Stimulated activated naive CD4-positive, alpha-beta T cell (primary cell): ENCODE data around the gene SLC7A7.
"Not testable (repeated sequence)": the region's sequence is repeated elsewhere in the genome, so short reads cannot be mapped to it uniquely, and the experiment has no call there.

Experiments used
- DNase-seq, 6 experiments: peaks; one replicate each; lab custom pipeline; 2025; lab: John Stamatoyannopoulos, UW

Gene SLC7A7

DNA sequence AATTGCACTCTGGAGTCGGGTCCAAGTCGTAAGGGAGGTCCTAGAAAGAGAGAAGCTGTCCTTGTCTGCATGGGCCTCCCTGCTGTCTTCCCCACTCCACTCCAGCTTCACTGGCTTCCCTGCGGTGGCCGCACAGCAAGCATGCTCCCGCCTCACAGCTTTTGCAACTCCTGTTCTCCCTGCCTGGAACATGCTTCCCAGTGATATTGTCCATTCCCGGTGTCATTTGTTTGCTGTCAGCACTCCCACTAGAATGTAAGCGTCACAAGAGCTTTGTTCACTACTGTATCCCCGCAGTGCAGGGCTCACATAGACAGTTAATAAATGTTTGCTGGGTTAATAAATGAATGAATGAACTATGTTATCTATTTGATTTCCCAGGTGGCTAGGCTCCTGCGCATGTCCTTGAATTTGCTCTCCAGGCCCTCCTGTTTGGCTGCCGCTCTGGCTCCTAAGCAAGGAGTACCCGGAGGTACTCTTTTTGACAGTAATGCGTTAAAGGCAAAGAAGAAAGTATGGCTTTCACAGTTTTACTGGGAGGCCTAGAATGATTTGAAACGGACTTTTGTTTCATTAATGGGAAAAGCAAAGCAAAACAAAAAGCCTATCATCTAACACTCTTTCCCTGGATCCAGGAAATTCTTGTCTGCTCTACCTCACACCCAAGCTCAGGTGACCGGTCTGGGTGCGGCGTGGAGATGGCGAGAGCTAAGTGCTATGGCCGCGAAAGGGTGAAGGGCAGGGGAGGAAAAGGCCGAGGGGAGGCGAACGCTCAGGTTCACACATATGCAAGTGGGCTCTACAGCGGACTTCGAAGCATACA is 6.2 kb upstream of the SLC7A7 start:
- DNase-seq = no peak

DNA sequence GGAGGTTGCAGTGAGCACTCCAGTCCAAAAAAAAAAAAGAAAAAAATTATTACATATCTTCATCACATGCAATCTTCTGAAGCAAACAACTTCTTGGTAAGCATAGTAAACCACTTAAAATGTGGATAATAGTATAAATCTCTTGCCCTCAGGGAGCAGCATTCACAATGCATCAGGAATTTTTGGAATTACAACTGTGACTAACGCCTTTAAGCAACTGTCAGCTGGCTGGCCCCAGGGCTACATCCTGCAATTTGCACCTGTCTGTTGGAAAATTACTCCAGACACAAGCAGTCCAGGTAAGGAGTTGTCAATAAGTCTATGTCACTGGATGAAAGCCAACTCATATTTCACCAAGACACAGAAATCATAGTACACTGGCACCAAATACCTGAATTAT is 5.5 kb upstream of the SLC7A7 start:
- DNase-seq = no peak

DNA sequence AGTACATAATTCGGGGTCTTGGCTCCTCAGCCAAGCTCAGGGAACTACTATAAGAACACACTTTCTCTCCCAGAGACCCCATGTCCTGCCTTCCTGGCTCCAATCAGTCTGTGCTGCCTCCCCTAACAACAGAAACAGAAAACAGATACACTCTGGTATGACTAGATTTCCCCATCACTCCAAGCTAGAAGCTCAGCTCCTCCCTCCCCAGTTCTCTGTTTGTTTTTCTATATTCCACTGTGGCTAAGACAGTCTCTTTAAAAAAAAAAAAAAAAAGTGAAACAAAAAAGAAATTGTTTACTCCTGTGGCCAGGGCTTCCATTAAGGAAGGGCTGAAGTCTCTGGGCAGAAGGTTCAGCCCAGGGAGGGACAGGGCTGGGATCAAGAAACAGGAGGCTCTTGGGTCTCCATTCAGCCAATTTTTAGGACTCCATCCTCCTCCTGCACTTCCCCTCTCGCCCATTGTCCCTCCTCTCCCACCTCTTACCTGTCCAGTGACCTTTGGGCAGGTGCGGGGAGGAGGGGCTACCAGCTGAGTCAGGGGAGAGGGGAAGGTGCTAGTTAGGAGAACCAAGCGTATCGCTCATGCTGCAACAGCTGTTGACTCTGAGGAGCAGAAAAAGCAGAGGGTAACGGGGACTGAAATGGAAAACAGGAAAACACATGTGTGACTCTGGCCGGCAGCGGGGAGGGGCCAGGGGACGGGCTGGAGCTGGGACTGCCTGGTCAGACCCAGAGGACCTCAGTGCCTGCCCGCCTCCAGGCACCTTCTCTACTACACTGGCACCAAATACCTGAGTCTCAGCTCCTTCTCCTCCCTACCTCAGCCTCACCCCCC is 4.1 kb upstream of the SLC7A7 start:
- DNase-seq = no peak

DNA sequence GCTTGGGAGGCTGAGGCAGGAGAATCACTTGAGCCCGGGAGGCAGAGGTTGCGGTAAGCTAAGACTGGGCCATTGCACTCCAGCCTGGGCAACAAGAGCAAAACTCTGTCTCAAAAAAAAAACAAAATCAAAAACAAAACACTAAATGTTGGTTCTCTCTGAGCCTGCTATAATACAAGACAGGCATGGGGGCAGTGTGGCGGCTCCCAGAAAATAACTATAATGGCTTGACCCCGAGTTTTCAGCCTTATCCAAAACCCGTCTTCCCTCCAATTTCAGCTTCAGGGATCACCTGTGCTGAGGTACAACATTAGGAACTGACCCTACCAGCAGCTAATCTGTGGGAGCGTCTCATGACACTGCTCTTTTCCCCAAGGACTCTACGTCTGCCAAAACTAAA is 862 bp downstream of the SLC7A7 start:
- DNase-seq = no peak

DNA sequence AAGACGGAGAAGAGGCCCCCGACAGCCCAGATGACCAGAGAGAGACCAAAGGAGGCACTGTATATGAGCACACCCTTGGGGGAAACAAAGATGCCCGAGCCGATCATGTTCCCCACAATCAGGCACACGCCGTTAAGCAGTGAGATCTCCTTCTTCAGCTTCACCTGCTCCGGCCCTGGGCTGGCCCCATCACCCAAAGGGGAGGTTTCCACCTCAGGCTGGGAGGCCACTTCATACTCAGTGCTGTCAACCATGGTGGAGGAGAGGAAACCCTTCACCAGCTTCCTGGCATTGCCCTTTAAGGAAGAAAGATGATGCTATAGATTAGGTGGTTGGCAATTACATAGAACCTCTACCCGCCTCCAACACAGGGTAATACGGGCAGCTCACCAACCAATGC is 2.1 kb downstream of the SLC7A7 start:
- no peak for DNase-seq

DNA sequence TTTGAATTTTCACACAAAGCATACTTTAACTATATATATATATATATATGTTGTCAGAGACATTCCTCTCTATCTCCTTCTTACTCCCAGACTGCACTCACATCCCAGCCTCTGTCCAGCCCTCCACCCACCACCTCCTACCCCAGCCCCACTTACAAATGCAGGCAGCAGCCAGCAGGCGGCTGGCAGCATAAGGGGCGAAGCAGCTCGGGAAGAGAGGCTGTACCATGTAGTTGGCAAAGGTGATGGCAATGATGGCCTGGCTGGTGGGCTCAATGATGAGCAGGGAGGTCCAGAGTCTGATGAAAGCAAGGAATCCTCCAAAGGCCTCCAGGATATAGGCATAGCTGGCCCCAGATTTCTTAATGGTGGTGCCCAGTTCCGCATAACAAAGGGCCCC is 2.5 kb downstream of the SLC7A7 start:
- no peak for DNase-seq

DNA sequence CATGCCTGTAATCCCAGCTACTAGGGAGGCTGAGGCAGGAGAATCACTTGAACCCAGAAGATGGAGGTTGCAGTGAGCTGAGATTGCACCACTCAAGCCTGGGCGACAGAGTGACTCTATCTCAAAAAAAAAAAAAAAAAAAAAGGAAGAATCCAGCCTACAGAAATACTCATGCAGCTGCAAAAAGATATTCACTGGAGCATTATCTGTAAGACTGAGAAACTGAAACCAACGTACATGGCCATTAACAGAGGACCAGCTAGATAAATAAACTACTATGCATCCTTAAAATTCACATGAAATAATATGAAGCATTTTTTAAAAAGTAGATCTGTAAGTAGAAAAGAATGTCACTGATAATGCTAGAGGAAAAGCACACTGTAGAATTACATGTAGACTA is 3.5 kb downstream of the SLC7A7 start:
- no peak for DNase-seq

DNA sequence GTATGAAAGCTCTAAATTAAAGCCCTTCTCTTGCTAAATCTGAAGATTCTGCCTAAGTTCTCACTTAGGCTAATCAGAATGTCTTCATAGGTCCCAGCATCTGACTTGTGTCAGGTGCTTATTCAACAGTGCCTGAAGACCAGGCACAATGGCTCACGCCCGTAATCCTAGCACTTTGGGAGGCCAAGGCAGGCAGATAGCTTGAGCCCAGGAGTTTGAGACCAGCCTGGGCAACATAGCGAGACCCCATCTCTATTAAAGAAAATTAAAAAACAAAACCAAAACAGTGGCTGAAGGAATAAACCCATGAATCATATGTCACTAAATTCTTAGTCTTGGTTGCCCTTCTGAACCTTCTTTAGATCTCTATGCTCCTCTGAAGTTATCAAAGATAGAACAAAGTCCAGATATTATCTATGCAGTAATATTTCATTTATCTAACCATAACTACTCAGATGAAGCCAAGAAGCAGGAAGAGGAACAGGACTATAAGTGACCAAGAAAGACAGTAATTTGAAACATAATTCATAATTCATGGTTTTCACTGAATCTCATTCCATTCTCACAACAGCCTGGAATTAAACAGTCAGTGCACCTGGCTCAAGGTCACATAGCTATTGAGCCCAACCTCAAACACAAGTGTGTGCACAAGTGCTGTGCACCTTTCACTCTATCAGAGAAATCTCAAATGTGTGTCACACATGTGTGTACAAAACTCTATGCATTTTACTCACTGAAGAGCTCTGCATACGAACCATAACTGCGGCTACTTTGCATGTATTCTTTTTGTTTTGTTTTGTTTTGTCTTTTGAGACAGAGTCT is 6.6 kb downstream of the SLC7A7 start:
- DNase-seq = no peak

DNA sequence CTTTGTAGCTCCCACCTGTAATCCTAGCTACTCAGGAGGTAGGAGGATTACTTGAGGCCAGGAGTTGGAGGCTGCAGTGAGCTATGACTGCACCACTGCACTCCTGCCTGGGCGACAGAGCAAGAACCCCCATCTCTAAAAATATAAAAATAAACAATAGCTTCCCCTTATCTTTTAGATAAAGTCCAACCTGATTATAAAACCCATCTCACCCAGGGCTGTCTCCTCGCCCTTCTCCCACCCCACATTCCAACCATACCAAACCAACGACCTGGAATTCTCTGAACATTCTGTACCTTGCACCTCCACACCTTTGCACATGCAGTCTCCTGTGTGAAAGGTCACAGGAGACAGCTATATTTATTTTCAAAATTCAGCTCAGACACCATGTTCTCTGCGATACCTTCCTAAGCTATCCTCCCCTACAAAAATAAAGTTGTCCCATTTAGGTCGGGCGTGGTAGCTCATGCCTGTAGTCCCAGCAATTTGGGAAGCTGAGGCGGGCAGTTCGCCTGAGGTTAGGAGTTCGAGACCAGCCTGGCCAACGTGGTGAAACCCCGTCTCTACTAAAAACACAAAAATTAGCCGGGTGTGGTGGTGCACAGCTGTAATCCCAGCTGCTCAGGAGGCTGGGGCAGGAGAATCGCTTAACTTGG is 7.7 kb downstream of the SLC7A7 start:
- DNase-seq = no peak

DNA sequence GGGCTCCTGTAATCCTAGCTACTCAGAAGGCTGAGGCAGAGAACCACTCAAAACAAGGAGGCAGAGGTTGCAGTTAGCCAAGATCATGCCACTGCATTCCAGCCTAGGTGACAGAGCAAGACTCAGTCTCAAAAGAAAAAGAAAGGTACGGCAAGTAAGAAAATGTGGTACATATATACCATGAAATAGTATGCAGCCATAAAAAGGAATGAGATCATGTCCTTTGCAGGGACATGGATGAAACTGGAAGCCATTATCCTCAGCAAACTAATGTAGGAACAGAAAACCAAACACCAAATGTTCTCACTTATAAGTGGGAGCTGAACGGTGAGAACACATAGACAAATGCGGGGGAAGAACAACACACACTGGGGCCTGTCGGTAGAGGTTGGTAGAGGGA is 10.0 kb downstream of the SLC7A7 start:
- DNase-seq = not testable (repeated sequence)

DNA sequence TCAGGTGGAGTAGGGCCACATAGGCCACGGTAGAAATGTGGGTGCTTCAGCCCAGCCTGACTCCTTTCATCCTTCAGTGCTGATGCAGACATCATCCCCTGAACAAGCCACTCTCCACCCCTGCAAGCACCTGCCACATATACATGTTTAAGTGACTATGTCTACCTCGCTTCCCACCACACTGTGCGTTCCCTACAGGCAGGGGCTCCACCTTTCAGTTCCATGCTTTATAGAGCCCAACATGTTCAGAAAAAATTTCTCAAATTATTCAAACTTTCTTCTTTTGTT is 11.6 kb downstream of the SLC7A7 start:
- DNase-seq = no peak

DNA sequence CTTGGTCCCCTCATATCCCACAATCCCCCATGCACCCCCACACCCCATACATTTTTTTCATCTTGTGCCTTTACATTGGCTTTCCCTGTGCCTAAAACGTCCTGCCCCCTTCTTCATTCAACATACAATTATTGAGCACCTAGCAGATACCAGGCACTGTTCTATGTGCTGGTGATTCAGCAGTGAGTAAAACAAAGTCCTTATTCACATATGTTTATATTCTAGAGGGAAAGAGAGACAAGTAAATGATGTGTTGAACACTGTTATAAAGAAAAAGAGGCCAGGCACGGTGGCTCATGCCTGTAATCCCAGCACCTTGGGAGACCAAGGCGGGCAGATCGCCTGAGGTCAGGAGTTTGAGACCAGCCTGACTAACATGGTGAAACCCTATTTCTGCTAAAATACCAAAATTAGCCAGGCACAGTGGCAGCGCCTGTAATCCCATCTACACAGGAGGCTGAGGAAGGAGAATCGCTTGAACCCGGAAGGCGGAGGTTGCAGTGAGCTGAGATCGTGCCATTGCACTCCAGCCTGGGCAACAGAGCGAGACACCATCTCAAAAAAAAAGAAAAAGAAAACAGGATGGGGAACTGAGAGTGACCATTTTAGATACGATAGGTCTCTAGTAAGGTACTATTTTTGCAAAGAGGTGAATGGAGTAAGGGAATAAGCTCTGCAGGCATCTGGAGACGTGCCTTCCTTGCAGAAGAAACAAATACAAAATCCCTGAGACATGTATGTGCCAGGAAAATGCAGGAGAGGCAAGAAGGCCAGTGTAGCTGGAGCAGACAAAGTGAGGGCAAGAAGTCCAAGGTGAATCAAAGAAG is 12.2 kb downstream of the SLC7A7 start:
- no peak for DNase-seq

DNA sequence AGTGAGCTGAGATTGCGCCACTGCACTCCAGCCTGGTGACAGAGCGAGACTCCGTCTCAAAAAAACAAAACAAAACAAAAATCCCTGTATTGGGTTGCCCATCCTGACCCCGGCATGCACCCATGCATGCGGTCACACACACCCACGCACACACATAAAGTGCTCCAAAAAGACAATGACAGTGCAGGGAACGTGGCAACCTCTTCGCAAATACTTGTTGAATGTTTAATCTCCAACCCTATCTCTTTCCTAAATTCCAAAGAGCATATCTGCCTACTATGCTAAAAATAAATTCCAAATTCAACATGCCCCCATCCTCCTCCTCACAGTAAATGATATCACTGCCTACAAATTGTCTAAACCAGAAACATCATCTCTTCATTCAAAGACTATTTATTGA is 13.5 kb downstream of the SLC7A7 start:
- no peak for DNase-seq

DNA sequence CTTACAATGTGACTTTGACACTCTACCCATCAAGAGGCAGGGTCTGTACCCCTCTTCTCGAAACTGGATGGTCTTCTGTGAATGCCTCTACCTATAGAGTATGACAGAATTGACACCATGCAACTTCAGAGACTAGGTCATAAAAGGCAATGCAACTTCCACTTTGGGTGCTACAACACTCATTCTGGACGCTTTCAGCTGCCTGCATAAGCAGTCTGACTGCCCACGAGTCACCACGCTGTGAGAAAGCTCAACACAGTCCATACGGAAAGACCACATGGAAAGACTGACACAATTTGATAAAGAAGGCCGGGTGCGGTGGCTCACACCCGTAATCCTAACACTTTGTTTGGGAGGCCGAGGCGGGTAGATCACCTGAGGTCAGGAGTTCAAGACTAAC is 14.9 kb downstream of the SLC7A7 start:
- no peak for DNase-seq

DNA sequence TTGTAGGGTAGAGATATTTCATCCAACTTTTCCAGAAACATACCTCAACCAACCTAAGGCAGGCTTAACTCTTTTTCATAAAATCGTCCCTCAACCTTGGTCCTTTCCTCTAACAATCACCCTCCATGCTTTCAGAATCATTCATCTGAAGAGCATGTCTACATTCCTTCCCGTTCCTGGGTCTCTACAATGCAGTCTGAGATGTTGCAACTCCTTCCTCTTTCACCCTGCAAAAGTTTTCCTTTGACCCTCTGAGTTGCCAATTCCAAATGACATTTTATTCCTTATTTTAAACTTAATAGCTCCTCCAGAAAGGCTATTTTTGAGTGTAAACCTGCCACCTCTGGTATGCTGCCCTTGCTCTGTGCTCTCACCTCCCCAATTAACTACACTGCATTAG is 16.7 kb downstream of the SLC7A7 start:
- no peak for DNase-seq

DNA sequence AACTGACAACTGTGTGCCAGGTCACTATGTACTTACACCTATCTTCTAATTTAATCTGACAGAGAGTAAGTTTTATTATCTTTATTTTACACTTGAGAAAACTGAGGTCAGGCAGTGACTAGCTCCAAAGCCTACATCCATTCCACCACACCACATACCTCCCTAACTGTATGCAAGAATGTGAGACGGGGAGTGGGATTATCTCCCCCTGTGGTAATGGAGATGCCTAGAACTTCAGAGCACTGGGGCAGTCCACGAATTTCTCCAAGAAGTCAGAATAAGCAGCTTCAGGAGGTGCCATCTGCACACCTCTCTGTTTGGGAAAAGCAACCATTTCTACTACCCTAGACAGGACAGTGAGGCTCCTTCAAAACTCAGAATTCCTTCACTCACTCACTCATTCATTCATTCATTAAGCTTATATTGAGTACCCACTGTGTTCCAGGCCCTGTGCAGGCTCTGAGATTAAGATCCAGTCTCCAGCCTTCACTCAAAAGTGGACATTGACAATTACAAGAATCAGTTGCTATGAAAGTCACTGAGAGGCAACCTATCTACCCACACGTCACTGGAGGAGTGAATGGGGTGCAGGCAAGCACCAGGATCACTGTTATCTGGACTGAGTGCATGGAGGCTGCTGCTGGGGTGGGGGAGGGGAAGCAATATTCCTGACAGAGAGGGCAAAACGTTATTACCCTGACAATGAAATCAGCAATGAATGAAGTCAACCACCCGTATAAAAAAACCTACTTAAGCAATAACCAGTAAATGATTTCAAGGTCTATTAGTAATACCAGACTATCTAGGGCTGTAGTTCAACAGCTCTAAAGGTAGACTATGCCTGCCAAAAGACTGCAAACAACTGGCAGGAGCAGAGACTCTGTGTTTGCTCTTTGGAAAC is 18.0 kb downstream of the SLC7A7 start:
- no peak for DNase-seq

DNA sequence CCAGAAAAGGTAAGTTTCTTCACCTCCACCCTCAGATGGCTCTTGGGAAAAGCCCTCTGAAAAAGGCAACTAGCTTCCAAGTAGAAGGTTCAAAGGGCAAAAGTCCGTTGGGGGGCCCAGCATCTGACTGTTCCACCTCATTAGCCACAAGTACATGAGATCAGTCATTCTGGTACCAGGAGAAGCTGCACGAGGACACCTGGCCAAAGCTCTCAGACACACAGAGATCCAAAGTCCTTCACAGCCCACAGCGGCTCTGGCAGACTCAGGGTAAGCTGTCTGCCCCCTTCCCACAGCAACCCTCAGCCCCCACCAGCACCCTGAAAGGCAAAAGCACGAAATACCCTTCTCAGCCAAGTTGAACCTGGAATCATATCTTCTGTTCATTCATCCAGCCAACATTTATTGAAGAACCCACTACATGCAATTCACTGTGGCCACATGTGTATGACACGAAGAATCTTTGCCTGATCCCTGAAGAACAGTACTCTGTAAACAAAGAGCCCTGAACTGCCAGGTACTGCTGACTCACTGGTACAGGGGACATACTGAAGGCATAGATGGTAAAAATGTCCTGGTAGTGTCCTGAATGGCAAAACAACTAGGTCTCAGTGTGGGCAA is 19.0 kb downstream of the SLC7A7 start:
- DNase-seq = no peak

DNA sequence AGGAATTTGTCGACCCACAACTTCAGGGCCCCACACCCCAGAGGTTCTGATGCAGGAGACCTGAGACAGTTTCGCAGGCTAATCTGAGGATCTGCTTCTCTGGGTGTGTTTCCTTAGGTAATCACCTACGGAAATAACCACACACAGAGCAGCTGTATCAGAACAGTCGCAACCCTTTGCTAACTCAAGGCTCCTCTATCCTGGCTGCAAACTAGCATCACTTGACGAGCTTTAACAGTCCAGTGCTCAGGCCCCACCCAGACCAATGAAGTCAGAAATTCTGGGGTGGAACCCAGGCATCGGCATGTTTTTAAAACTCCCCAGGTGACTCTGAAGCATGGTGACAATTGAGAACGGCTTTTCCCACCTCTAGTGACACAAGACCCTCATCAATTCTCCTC is 20.7 kb downstream of the SLC7A7 start:
- DNase-seq = no peak

DNA sequence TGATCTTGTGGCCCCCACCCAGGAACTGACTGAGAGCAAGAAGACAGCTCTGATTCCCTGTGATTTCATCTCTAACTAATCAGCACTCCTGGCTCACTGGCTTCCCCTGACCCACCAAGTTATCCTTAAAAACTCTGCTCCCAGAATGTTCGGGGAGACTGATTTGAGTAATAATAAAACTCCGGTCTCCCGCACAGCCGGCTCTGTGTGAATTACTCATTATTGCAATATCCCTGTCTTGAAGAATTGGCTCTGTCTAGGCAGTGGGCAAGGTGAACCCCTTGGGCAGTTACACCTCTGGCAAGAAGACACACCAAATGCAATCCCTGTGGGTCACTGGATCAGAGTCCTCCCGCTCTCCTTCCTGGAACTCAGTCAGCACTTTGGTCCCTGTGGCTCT is 21.3 kb downstream of the SLC7A7 start:
- no peak for DNase-seq

DNA sequence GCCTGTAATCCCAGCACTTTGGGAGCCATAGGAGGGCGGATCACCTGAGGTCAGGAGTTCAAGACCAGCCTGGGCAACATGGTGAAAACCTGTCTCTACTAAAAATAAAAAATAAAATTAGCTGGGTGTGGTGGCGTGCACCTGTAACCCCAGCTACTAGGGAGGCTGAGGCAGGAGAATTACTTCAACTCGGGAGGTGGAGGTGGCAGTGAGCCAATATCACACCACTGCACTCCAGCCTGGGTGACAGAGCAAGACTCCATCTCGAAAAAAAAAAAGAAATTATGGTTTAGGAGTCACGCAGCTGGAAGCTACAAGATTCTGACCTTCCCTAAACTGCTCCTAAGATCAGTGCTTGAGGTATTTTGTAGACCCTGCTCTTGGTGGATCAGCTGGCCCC is 21.7 kb downstream of the SLC7A7 start:
- DNase-seq = not testable (repeated sequence)
